ENCODE results near the gene MAF.

MAF gene

DNA sequence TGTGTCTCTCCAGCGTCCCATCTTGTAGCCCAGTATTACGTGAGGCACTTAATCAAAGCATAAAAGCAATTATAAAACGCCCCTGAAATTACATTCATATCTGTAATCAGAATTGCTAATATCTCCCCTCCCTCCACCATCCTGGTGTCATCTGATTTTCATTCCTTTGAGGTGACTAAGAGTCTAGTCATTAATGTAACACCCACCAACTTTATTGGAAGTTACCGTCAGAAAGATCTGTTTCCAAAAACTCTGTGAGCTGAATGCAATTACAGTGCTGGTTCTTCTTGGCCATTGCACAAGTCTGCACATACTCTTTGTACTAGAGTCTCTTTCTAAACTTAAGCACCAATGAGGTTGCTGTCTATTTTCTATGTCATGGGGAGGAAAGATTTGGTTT, 12.5 kb upstream of the MAF start:
- ATAC-seq, result no peak
- no peak for TF ChIP-seq ZNF565 (CRISPR knock-in tag; conservative IDR thresholded peaks at IDR 0.05; ENCODE audit: low read depth)
- TF ChIP-seq OSR1 (CRISPR knock-in tag; IDR thresholded peaks at IDR 0.05), result no peak
- TF ChIP-seq, protein P1, sequence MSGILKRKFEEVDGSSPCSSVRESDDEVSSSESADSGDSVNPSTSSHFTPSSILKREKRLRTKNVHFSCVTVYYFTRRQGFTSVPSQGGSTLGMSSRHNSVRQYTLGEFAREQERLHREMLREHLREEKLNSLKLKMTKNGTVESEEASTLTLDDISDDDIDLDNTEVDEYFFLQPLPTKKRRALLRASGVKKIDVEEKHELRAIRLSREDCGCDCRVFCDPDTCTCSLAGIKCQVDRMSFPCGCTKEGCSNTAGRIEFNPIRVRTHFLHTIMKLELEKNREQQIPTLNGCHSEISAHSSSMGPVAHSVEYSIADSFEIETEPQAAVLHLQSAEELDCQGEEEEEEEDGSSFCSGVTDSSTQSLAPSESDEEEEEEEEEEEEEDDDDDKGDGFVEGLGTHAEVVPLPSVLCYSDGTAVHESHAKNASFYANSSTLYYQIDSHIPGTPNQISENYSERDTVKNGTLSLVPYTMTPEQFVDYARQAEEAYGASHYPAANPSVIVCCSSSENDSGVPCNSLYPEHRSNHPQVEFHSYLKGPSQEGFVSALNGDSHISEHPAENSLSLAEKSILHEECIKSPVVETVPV (CRISPR knock-in tag; IDR thresholded peaks at IDR 0.05), result no peak
- TF ChIP-seq CSDC2 (CRISPR knock-in tag; IDR thresholded peaks at IDR 0.05), result no peak
- no peak for TF ChIP-seq RARB (CRISPR knock-in tag; IDR thresholded peaks at IDR 0.05)
- TF ChIP-seq ARNTL (CRISPR knock-in tag; IDR thresholded peaks at IDR 0.05; ENCODE audit: borderline replicate concordance, low read depth), result no peak
- TF ChIP-seq TCF4 (CRISPR knock-in tag; IDR thresholded peaks at IDR 0.05; ENCODE audit: borderline replicate concordance), result no peak

- ATAC-seq, result no peak
- TF ChIP-seq ESRRG (CRISPR knock-in tag; IDR thresholded peaks at IDR 0.05) (no peak), ARNTL (CRISPR knock-in tag; IDR thresholded peaks at IDR 0.05; ENCODE audit: borderline replicate concordance, low read depth) (no peak), GLIS3 (CRISPR knock-in tag; IDR thresholded peaks at IDR 0.05) (no peak), TSHZ2 (CRISPR knock-in tag; IDR thresholded peaks at IDR 0.05) (no peak), CREB5 (CRISPR knock-in tag; IDR thresholded peaks at IDR 0.05; ENCODE audit: low read depth) (no peak), BACH2 (CRISPR knock-in tag; IDR thresholded peaks at IDR 0.05; ENCODE audit: borderline replicate concordance) (no peak)
- TF ChIP-seq, protein P1 (CRISPR knock-in tag; IDR thresholded peaks at IDR 0.05), result no peak
- TF ChIP-seq, protein P2, sequence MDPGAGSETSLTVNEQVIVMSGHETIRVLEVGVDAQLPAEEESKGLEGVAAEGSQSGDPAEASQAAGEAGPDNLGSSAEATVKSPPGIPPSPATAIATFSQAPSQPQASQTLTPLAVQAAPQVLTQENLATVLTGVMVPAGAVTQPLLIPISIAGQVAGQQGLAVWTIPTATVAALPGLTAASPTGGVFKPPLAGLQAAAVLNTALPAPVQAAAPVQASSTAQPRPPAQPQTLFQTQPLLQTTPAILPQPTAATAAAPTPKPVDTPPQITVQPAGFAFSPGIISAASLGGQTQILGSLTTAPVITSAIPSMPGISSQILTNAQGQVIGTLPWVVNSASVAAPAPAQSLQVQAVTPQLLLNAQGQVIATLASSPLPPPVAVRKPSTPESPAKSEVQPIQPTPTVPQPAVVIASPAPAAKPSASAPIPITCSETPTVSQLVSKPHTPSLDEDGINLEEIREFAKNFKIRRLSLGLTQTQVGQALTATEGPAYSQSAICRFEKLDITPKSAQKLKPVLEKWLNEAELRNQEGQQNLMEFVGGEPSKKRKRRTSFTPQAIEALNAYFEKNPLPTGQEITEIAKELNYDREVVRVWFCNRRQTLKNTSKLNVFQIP (CRISPR knock-in tag; IDR thresholded peaks at IDR 0.05; ENCODE audit: borderline replicate concordance, low read depth), result no peak
Measured at GRCh38 chr16:79612207-79612606, 11.7 kb upstream of the MAF start.

GRCh38 chr16:79610771-79611170, 10.2 kb upstream of the MAF start:
- no peak for ATAC-seq
- TF ChIP-seq SNAI2 (CRISPR knock-in tag; IDR thresholded peaks at IDR 0.05) (no peak), TCF4 (CRISPR knock-in tag; IDR thresholded peaks at IDR 0.05; ENCODE audit: borderline replicate concordance) (no peak), GLIS3 (CRISPR knock-in tag; IDR thresholded peaks at IDR 0.05) (no peak), OSR1 (CRISPR knock-in tag; IDR thresholded peaks at IDR 0.05) (no peak), CREB5 (CRISPR knock-in tag; IDR thresholded peaks at IDR 0.05; ENCODE audit: low read depth) (no peak), TOX (CRISPR knock-in tag; IDR thresholded peaks at IDR 0.05; ENCODE audit: borderline replicate concordance) (no peak), ZC3H10 (CRISPR knock-in tag; IDR thresholded peaks at IDR 0.05) (no peak), TSHZ2 (CRISPR knock-in tag; IDR thresholded peaks at IDR 0.05) (no peak), RARB (CRISPR knock-in tag; IDR thresholded peaks at IDR 0.05) (no peak), ISL1 (CRISPR knock-in tag; IDR thresholded peaks at IDR 0.05) (no peak), ZFP30 (CRISPR knock-in tag; IDR thresholded peaks at IDR 0.05) (no peak), BACH2 (CRISPR knock-in tag; IDR thresholded peaks at IDR 0.05; ENCODE audit: borderline replicate concordance) (no peak), ZNF565 (CRISPR knock-in tag; conservative IDR thresholded peaks at IDR 0.05; ENCODE audit: low read depth) (no peak), ARNTL (CRISPR knock-in tag; IDR thresholded peaks at IDR 0.05; ENCODE audit: borderline replicate concordance, low read depth) (no peak)
- TF ChIP-seq, protein P1 (CRISPR knock-in tag; IDR thresholded peaks at IDR 0.05), result no peak
- TF ChIP-seq, protein P3, sequence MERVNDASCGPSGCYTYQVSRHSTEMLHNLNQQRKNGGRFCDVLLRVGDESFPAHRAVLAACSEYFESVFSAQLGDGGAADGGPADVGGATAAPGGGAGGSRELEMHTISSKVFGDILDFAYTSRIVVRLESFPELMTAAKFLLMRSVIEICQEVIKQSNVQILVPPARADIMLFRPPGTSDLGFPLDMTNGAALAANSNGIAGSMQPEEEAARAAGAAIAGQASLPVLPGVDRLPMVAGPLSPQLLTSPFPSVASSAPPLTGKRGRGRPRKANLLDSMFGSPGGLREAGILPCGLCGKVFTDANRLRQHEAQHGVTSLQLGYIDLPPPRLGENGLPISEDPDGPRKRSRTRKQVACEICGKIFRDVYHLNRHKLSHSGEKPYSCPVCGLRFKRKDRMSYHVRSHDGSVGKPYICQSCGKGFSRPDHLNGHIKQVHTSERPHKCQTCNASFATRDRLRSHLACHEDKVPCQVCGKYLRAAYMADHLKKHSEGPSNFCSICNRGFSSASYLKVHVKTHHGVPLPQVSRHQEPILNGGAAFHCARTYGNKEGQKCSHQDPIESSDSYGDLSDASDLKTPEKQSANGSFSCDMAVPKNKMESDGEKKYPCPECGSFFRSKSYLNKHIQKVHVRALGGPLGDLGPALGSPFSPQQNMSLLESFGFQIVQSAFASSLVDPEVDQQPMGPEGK (CRISPR knock-in tag; IDR thresholded peaks at IDR 0.05; ENCODE audit: borderline replicate concordance), result no peak
